Stimulated activated CD4-positive, alpha-beta T cell treated with anti-CD3 and anti-CD28 coated beads, Interleukin-4, amount 100 ng/mL, for 48 hours (primary cell): ENCODE results near the gene PRR33.
A peak's percentile ranks its signal among the peaks of the same experiment; 100 is the strongest.
"Not testable (repeated sequence)": the region's sequence is repeated elsewhere in the genome, so short reads cannot be mapped to it uniquely, and the experiment has no call there.

Source experiments
- DNase-seq, 2 donors: peaks; one replicate each; pipeline ENCODE4 v3.0.0-alpha.2; 2020; ENCODE audit warnings: low read depth in 2 of 2

The PRR33 gene

GRCh38 chr11:1889224-1889930 is 2.3 kb downstream of the PRR33 start:
- DNase-seq, result peak; percentile 50 to 55

DNA sequence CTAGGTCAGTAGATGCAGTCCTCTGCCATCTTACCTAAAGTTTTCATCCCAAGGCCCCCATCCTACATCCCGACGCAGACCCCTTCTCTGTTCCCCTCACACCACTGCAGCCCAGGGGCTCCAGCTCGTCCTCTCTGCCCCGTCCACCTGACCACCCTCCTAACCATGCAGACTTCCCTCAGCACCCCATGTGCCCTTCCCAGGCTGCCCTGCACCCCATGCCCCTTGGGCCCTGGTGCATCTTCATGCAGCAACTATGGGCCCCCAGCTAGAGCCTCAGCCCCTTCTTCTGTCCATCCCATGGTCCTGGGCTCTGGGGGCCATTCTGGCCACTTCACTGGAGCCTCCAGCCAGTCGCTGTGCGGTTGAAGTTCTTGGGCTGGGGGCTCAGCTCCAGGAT is 2.9 kb downstream of the PRR33 start:
- no peak for DNase-seq

- no peak for DNase-seq
These were observed 3.3 kb downstream of the PRR33 start for GRCh38 chr11:1888347-1888753.

DNA sequence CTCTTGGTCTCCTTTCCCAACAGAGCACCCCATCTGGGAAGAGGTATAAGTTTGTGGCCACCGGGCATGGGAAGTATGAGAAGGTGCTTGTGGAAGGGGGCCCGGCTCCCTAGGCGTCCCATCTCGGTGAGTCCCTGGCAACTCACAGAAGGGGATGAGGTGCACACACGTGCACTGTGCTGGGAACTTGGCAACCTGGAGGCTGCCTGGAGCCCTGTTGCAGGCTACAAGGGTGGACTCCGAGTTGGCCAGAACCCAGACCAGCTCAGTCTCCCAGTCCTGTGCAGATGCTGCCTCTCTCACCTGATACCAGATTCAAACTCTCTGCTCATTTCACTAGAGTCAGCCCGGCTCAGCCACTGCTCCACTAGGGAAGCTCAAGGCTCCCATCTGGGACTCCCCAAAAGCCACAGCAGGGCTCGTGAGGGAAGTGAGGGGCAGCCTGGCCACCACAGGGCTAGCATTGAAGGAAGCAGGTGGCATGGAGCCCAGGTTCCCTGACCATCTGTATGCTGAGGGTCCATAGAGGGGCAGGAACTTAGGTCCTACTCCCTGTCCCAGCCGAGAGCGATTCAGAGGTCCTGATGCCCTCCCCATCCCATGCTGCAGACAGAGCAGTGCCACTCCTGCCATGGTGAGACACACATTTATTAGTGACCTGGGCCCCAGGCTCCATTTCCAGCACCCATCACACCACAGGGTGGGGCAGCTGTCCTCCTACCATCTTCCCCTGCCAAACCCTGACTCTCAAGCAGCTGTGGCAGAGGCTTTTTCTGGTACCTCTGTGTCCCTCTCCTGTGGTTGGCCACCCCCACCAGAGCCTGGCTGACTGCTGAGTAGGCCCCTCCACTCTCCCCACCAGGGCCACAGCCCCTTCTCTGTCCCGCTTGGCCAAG is 4.0 kb downstream of the PRR33 start:
- no peak for DNase-seq

- DNase-seq, result not testable (repeated sequence)
These were observed 5.1 kb downstream of the PRR33 start for GRCh38 chr11:1886551-1886950.

DNA sequence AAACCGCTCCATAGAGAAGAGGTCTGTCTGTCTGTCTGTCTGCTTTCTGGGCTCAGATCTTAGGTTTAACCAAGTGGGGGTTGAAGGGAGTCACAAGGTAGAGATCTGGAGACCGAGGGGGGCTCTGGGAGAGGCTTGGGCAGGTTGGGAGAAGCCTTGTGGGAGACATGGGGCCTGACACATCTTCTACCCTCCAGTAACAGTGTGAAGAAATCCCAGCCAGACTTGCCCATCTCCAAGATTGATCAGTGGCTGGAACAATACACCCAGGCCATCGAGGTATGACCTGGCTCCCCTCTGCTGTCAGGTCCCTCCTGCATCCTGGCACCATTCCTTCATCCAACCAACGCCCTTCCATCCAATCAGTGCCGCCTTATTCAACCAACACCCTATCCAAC is 7.4 kb downstream of the PRR33 start:
- DNase-seq, result no peak

- no peak for DNase-seq
These were observed 8.1 kb downstream of the PRR33 start for GRCh38 chr11:1883346-1884302.

GRCh38 chr11:1882265-1883238 is 9.1 kb downstream of the PRR33 start:
- peak; percentile 70 to 82 for DNase-seq

DNA sequence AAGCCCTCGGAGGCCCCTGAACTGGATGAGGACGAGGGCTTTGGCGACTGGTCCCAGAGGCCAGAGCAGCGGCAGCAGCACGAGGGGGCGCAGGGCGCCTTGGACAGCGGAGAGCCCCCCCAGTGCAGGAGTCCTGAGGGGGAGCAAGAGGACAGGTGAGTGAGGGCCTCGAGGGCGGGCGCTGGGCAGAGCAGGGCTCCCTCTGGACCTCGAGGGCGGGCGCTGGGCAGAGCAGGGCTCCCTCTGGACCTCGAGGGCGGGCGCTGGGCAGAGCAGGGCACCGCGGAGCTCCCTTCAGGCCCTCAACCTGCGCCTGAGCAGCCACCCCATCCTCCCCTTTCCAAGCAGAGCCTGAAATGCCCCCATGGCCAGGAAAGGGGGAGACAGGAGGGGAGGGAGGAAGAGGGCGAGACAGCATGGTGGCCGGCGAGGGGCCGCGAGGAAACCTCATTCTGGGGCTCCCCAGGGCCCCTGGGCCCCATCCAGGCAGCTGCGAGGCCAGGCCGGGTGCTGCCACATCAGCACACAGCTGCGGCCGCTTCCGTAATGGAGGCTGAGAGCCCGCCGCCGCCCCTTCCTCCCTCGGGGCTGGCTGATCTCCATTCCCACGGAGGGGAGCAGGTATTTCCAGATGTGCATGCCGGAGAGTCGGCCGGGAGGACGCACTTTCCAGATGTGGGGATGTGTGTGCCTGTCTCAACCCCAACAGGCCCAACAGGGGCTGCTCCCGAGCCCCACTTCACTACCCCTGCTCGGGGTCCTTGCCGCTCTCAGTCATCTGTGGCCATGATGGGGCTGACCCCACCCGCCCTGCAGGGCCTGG is 10.0 kb downstream of the PRR33 start:
- no peak for DNase-seq

DNA sequence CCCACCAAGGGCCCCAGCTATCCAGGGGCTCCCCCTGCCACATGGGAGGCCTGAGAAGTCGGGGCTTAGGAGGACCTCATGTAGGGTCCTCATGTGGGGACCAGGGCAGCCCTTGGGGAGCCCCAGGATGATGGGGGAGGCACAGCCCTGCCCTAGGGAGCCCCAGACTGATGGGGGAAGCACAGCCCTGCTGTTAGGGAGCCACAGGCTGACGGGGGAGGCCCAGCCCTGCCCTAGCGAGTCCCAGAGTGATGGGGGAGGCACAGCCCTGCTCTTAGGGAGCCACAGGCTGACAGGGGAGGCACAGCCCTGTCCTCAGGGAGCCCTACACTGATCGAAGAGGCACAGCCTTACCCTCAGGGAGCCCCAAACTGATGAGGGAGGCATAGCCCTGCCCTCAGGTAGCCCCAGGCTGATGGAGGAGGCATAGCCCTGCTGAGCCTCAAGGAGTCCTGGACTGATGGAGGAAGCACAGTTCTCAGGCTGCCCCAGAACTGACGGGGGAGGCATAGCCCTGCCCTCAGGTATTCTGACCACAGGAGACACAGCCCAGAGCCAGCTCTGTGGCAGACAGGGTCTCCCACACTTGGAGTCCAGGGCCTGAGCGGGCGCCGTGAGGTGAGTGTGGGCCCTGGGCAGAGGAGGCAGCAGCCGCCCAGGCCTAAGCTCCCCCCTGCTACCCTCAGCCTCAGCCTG is 10.8 kb downstream of the PRR33 start:
- DNase-seq, result no peak

GRCh38 chr11:1879941-1880720 is 11.6 kb downstream of the PRR33 start:
- DNase-seq, result no peak

- DNase-seq, result no peak
These were observed 12.3 kb downstream of the PRR33 start for GRCh38 chr11:1879342-1879940.

- DNase-seq, result no peak
These were observed 13.3 kb downstream of the PRR33 start for GRCh38 chr11:1878137-1879031.

DNA sequence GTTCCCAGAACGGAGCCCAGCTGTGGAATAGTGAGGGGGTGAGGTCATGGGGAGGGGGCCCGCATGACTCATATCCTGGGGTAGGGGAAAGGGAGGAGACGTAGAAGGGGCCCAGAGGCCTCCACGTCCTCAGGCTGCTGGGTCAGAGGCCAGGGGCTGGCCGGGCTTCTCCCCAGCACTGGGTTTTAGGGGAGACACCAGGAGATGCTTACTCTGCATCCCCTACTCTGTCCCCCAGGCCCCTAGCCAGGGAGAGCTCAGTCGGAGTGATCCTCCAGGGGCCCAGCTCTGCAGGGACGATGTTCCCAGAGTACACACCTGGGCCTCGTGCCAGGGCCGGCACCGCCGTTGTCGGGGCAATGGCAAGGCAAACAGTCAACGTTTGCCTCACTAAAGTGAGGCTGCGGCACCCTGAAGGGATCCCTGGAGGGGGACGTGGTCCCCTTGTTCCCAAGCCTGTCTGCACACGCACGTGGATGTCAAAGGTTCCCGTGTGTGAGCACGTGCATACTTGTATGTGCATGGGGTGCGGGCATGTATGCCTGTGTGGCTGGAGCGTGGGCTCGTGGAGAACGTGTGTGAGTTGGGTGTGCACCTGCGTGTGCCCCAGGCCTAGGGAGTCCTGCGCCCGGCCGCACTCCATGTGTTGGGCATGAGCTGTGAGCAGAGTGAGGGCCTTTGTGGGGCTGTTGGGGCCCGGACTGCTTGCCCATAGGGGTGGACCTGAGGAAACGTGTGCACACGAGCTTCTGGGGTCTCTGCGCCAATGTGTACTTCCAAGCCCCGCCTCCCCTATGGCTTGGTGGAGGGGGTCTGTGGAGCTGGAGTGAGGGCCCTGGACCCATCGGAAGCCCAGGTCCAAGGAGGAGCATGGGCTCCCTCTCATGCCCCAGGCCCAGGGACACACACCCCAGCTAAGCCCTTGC is 14.2 kb downstream of the PRR33 start:
- no peak for DNase-seq

DNA sequence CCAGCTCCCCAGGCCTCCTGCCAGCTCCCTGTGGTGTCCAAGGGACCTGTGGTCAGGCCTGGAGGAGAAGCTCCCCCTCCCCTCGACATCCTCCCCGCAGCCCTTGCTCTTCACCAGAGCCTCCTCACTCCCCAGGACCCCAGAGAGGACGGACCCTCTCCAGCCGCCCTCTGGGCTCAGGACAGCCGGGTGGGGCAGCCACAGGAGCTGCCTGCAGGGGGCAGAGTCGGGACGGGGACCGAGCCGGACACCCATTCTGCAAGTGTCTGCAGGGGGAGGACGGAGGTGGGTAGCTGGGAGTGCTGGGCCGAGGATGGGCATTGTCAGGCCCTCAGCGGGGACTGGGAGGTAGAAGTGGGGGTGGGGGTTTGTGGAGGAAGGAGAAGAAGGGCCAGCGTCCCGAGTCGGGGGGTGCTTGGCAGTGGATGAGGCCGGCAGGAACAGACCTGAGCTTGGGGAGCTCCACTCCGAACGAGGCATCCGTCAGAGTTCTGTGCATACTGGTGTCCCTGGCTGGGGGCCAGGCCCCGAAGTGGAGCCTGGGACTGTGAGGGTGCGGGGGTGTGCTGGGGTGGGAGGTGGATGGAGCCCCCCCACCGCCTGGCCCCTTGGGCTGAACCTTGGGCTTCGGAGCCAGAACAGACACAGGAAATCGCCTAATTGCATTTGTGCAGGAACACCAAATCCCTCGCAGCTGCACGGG is 15.2 kb downstream of the PRR33 start:
- DNase-seq, result no peak
